GM12801 (cell line): Measurements from ENCODE around the gene CENPX.

Experiments
- CTCF ChIP-seq: IDR thresholded peaks from one replicate; pipeline ENCODE4 v1.5.1; 2011; ENCODE audit warnings: control low read depth; ENCODE audit not compliant: insufficient read length; ENCODE audit errors: extremely low read depth

The CENPX gene

GRCh38 chr17:82004517-82005455, 17.9 kb downstream of the CENPX start:
- no peak for TF ChIP-seq CTCF

GRCh38 chr17:82003411-82004381, 19.0 kb downstream of the CENPX start:
- no peak for TF ChIP-seq CTCF

GRCh38 chr17:82001571-82002056, 21.1 kb downstream of the CENPX start:
- no peak for TF ChIP-seq CTCF

- TF ChIP-seq CTCF, result no peak
These were observed 21.7 kb downstream of the CENPX start for GRCh38 chr17:82000803-82001570.

- TF ChIP-seq CTCF, result no peak
These were observed 22.5 kb downstream of the CENPX start for GRCh38 chr17:81999976-82000802.

GRCh38 chr17:81999587-81999975, 23.1 kb downstream of the CENPX start:
- TF ChIP-seq CTCF, result no peak
